ENCODE measurements around the gene SSBP2. TPM values are rescaled to one million over a fixed set of nuclear protein-coding genes. Genes with fewer than 3 reads are reported as not detected.
"Not testable (repeated sequence)": the region's sequence is repeated elsewhere in the genome, so short reads cannot be mapped to it uniquely, and the experiment has no call there.

SSBP2 gene
- total and polyA plus RNA-seq, 2 donors from 2014 or later, result 17.0 to 57.1 TPM

DNA sequence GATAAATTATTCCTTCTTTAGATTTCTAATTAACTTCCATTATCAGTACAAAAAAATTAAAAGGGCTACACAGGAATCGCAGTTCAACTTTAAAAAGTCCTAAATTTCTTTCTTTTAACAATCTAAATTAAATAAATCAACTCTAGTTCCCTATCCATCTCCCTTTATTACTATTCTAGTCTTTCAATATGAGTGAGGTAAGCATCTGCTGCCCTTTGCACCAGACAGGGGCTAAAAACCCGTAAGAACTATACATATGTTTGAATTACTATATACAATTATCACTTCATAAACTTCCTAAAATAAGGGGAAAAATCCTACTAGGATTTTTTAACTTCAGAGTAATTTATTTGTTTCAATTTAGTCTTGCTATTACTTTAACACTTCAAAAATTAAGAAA is 145.6 kb downstream of the SSBP2 start:
- no peak overlapping the region for H3K4me3 ChIP-seq (ENCODE audit: low read length in 3 of 3)
- no peak for DNase-seq
- peaks cover 0 to 6% (median 2%) of the 10 kb centered on the region in 3 donors for H3K9me3 ChIP-seq (ENCODE audit: control insufficient read depth in 2 of 3, insufficient read depth in 1 of 3, low read length in 3 of 3)
- no peak overlapping the region for H3K9ac ChIP-seq (ENCODE audit: low read length in 3 of 3)
- FAIRE-seq, result no peak
- TF ChIP-seq, protein P1, sequence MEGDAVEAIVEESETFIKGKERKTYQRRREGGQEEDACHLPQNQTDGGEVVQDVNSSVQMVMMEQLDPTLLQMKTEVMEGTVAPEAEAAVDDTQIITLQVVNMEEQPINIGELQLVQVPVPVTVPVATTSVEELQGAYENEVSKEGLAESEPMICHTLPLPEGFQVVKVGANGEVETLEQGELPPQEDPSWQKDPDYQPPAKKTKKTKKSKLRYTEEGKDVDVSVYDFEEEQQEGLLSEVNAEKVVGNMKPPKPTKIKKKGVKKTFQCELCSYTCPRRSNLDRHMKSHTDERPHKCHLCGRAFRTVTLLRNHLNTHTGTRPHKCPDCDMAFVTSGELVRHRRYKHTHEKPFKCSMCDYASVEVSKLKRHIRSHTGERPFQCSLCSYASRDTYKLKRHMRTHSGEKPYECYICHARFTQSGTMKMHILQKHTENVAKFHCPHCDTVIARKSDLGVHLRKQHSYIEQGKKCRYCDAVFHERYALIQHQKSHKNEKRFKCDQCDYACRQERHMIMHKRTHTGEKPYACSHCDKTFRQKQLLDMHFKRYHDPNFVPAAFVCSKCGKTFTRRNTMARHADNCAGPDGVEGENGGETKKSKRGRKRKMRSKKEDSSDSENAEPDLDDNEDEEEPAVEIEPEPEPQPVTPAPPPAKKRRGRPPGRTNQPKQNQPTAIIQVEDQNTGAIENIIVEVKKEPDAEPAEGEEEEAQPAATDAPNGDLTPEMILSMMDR (IDR thresholded peaks at IDR 0.05; ENCODE audit: borderline replicate concordance, extremely low read depth, insufficient read depth), result no peak
- no peak overlapping the region for H3K27ac ChIP-seq (ENCODE audit: low read depth in 2 of 2, low read length in 2 of 2)
- H3K27me3 ChIP-seq (ENCODE audit: control insufficient read depth, insufficient read depth, low read length), result no peaks in the 10 kb centered on the region
- intact Hi-C loops (cut with DNase I), result no loop called here
- H3K4me1 ChIP-seq (ENCODE audit: control insufficient read depth in 2 of 3, insufficient read depth in 2 of 3, low read depth in 1 of 3, low read length in 3 of 3), result no peaks in the 10 kb centered on the region
- H3K36me3 ChIP-seq (ENCODE audit: control insufficient read depth in 2 of 3, insufficient read depth in 3 of 3, low read length in 3 of 3), result peaks cover 0 to 7% (median 3%) of the 10 kb centered on the region in 3 donors

DNA sequence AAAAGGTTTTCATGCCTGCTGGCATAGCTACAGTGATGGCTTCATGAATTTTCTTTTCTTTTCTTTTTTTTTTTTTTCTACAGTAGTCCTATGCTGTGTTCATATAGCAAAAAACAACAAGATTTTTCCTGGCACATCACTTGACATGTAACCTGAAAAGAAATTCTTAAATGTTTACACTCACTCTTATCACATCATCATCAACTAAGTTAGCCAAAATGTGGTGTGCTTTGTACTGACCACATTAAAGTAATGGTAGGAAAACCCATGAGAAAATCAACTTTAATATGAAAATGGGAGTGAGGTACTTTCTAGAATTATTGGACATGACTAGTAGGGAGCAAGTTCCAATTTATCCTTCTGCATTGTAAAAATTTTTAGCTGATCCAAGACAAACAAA is 146.7 kb downstream of the SSBP2 start:
- Histone ChIP-seq H3K9ac (ENCODE audit: low read length in 3 of 3) (no peak overlapping the region), H3K36me3 (ENCODE audit: control insufficient read depth in 2 of 3, insufficient read depth in 3 of 3, low read length in 3 of 3) (peaks cover 0 to 2% (median 0%) of the 10 kb centered on the region in 3 donors), H3K4me1 (ENCODE audit: control insufficient read depth in 2 of 3, insufficient read depth in 2 of 3, low read depth in 1 of 3, low read length in 3 of 3) (no peaks in the 10 kb centered on the region), H3K27ac (ENCODE audit: low read depth in 2 of 2, low read length in 2 of 2) (no peak overlapping the region), H3K27me3 (ENCODE audit: control insufficient read depth, insufficient read depth, low read length) (no peaks in the 10 kb centered on the region), H3K4me3 (ENCODE audit: low read length in 3 of 3) (no peak overlapping the region), H3K9me3 (ENCODE audit: control insufficient read depth in 2 of 3, insufficient read depth in 1 of 3, low read length in 3 of 3) (no peaks in the 10 kb centered on the region)
- DNase-seq (no peak), FAIRE-seq (no peak)
- TF ChIP-seq, protein P1 (IDR thresholded peaks at IDR 0.05; ENCODE audit: borderline replicate concordance, extremely low read depth, insufficient read depth), result no peak
- intact Hi-C loops (cut with DNase I), result no loop called here

DNA sequence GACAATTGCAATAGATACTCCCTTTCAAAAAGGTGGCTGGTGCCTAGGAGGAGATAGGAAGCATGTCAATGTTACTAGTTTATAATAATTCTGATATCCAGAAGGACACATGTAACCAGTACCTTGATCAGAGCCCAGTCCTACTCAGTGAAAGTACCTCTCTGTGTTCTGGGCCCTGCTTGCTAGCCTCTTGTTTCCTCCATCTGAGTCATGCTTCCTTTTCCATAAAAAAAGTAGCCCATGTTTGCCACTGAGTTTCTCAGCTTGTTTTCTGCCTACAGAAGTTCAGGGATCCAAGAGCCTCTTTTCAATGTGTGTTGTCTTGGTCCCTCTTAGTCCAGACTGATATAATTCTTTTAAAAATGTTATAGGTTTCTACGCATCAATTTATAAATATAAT is 149.0 kb downstream of the SSBP2 start:
- no peak for DNase-seq
- FAIRE-seq, result no peak
- Histone ChIP-seq H3K4me1 (ENCODE audit: control insufficient read depth in 2 of 3, insufficient read depth in 2 of 3, low read depth in 1 of 3, low read length in 3 of 3) (no peaks in the 10 kb centered on the region), H3K9ac (ENCODE audit: low read length in 3 of 3) (no peak overlapping the region), H3K27me3 (ENCODE audit: control insufficient read depth, insufficient read depth, low read length) (no peaks in the 10 kb centered on the region), H3K36me3 (ENCODE audit: control insufficient read depth in 2 of 3, insufficient read depth in 3 of 3, low read length in 3 of 3) (peaks cover 0 to 2% (median 0%) of the 10 kb centered on the region in 3 donors), H3K4me3 (ENCODE audit: low read length in 3 of 3) (no peak overlapping the region), H3K27ac (ENCODE audit: low read depth in 2 of 2, low read length in 2 of 2) (no peak overlapping the region), H3K9me3 (ENCODE audit: control insufficient read depth in 2 of 3, insufficient read depth in 1 of 3, low read length in 3 of 3) (peaks cover 0 to 5% (median 0%) of the 10 kb centered on the region in 3 donors)
- intact Hi-C loops (cut with DNase I), result no loop called here
- TF ChIP-seq, protein P1 (IDR thresholded peaks at IDR 0.05; ENCODE audit: borderline replicate concordance, extremely low read depth, insufficient read depth), result no peak

DNA sequence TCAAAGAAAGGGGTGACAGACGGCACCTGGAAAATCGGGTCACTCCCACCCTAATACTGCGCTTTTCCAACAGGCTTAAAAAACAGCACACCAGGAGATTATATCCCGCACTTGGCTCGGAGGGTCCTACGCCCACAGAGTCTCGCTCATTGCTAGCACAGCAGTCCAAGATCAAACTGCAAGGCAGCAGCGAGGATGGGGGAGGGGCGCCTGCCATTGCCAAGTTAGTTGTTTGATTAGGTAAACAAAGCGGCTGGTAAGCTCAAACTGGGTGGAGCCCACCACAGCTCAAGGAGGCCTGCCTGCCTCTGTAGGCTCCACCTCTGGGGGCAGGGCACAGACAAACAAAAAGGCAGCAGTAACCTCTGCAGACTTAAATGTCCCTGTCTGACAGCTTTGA is 158.8 kb downstream of the SSBP2 start:
- H3K27me3 ChIP-seq (ENCODE audit: control insufficient read depth, insufficient read depth, low read length); H3K4me3 ChIP-seq (ENCODE audit: low read length in 3 of 3); DNase-seq; FAIRE-seq; H3K4me1 ChIP-seq (ENCODE audit: control insufficient read depth in 2 of 3, insufficient read depth in 2 of 3, low read depth in 1 of 3, low read length in 3 of 3); H3K9ac ChIP-seq (ENCODE audit: low read length in 3 of 3); H3K9me3 ChIP-seq (ENCODE audit: control insufficient read depth in 2 of 3, insufficient read depth in 1 of 3, low read length in 3 of 3); intact Hi-C loops (cut with DNase I); H3K27ac ChIP-seq (ENCODE audit: low read depth in 2 of 2, low read length in 2 of 2); H3K36me3 ChIP-seq (ENCODE audit: control insufficient read depth in 2 of 3, insufficient read depth in 3 of 3, low read length in 3 of 3): not testable (repeated sequence)
